ENCODE data around the gene CD177.
"Not testable (repeated sequence)": the region's sequence is repeated elsewhere in the genome, so short reads cannot be mapped to it uniquely, and the experiment has no call there.

The CD177 gene

DNA sequence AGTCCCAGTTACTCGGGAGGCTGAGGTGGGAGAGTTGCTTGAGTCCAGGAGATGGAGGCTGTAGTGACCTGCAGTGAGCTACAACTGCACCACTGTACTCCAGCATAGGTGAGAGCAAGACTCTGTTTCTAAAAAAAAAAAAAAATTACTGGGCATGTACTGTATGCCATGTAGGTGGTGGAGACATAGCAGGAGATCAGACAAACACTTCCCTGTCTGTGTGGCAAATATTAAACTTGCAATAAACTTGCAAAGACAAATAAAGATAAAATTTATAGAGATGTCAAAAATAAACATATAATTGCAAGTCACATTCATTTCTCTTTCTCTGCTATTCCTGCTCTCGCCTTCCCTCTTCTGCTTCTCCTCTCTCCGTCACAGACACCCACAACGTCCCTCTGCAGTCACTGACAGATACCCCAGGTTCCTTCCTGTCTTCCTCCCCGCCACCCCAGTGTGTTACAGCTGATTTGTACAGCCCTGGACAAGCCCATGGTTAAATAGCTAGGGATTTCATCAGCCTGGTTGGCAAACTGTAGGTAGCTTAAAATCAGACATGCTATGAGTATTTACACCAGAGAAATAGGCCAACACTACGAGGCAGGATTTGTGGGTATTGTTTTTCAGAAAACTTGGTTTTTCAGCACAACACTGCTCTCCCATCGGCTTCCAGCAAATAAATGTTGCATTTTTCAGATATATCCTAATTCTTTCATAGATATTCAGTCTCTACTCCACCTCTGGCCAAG, 1.3 kb upstream of the CD177 start:
- no peak overlapping the region for H3K4me3 ChIP-seq (ENCODE audit: low read length)
- no peak for TF ChIP-seq ZNF274 (IDR thresholded peaks at IDR 0.05; ENCODE audit: low read depth, low read length)

- no peak overlapping the region for H3K4me3 ChIP-seq (ENCODE audit: low read length)
Observed at GRCh38 chr19:43354305-43354627, 780 bp downstream of the CD177 start.

DNA sequence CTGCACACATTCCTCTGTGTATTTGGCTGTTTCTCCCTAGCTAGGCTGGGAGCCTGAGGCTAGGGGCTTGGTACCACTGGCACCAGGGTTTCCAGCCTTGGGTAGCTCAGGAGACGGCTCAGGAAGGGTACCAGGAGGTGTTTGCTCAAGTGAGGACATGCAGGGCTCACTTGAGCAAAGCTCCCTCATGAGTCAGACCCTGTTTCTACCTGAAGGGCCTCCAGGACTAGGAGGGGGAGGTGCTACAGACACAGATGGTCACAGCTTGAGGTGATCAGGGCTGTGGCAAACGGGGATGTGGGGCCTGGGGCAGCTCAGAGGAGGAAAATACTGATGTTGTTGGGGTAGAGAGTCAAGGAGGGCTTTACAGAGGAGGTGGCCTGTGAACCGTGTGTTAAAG, 3.3 kb downstream of the CD177 start:
- H3K4me3 ChIP-seq (ENCODE audit: low read length), result not testable (repeated sequence)

More at GRCh38 chr19:43354305-43354627, 780 bp downstream of the CD177 start:
- TF ChIP-seq ZNF274 (IDR thresholded peaks at IDR 0.05; ENCODE audit: low read depth, low read length), result no peak

DNA sequence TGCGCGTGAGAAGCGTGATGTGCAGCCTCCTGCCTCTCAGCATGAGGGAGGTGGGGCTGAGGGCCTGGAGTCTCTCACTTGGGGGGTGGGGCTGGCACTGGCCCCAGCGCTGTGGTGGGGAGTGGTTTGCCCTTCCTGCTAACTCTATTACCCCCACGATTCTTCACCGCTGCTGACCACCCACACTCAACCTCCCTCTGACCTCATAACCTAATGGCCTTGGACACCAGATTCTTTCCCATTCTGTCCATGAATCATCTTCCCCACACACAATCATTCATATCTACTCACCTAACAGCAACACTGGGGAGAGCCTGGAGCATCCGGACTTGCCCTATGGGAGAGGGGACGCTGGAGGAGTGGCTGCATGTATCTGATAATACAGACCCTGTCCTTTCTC, 8.7 kb downstream of the CD177 start:
- TF ChIP-seq ZNF274 (IDR thresholded peaks at IDR 0.05; ENCODE audit: low read depth, low read length), result no peak
- no peak overlapping the region for H3K4me3 ChIP-seq (ENCODE audit: low read length)

GRCh38 chr19:43362745-43363144, 9.3 kb downstream of the CD177 start:
- no peak for TF ChIP-seq ZNF274 (IDR thresholded peaks at IDR 0.05; ENCODE audit: low read depth, low read length)
- H3K4me3 ChIP-seq (ENCODE audit: low read length), result no peak overlapping the region

DNA sequence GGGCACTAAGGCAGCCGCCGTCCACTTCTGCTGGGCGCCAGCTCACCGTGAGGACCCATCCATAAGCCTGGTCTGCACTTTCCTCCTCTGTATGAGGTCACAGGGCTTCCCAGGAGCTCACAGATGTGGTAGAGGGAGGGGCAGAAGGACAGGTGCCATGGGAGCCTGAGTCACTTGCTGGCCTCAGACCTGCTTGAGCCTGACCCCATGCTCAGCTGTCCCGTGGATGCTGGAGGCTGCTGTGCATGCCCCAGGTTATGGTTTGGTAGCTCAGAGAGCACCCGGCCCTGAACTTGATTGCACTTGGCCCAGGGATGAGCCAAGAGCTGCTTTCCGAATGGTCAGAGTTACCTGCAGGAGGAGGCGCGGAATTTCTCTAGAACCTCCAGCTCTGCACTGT, 12.2 kb downstream of the CD177 start:
- not testable (repeated sequence) for H3K4me3 ChIP-seq (ENCODE audit: low read length)

DNA sequence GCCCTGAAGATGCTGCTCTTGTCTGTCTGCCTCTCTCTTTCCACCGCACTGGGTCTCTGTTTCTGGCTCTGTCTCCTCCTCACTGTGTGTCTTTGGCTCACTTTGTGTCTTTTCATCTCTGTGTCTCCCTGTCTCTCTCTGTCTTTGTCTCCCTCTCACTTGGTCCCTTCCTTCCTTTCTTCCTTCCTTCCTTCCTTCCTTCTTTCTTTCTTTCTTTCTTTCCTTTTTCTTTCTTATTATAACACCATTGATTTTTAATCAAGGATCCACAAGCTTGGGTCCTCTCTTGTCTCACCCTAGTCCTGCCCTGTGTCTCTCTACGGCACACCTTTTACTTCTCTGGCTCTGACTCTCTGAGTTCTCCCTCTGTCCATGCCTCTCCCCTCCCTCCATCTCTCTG, 14.3 kb downstream of the CD177 start:
- no peak overlapping the region for H3K4me3 ChIP-seq (ENCODE audit: low read length)
- no peak for TF ChIP-seq ZNF274 (IDR thresholded peaks at IDR 0.05; ENCODE audit: low read depth, low read length)

DNA sequence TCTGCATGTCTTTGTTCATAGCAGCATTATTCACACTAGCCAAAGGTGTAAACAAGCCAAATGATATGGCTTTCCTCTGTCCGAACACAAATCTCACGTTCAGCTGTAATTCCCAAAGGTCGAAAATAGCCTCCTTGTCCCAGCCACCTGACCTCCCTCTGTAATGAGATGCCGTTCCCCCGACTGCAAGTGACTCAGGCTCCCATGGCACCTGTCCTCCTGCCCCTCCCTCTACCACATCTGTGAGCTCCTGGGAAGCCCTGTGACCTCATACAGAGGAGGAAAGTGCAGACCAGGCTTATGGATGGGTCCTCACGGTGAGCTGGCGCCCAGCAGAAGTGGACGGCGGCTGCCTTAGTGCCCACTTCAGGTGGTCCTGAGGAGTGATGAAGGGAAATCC, 15.4 kb downstream of the CD177 start:
- not testable (repeated sequence) for H3K4me3 ChIP-seq (ENCODE audit: low read length)

DNA sequence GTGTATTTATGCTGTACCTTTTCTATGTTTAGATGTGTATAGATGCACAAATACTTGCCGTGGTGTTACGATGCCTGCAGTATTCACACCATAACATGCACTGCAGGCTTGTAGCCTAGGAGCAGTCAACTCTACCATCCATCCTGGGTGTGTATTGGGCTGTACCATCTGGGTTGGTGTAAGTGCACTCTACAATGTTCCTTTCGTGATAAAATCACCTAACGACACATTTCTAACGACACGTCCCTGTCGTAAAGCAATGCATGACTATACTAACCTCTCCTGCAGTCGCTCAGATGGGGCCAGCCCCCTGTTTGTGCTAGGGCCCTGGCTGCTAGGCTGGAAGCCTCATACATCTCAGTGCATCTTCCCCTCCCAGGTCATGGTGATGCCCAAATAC, 18.4 kb downstream of the CD177 start:
- H3K4me3 ChIP-seq (ENCODE audit: low read length), result no peak overlapping the region
- TF ChIP-seq ZNF274 (IDR thresholded peaks at IDR 0.05; ENCODE audit: low read depth, low read length), result no peak

DNA sequence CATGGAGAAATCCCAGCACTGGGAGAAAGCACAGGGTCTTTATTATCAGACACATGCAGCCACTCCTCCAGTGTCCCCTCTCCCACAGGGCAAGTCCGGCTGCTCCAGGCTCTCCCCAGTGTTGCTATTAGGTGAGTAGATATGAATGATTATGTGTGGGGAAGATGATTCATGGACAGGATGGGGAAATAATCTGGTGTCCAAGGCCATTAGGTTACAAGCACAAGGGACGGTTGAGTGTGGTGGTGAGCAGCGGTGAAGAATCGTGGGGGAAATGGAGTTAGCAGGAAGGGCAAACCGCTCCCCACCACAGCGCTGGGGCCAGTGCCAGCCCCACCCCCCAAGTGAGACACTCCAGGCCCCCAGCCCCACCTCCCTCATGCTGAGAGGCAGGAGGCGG, 19.0 kb downstream of the CD177 start:
- no peak overlapping the region for H3K4me3 ChIP-seq (ENCODE audit: low read length)
- TF ChIP-seq ZNF274 (IDR thresholded peaks at IDR 0.05; ENCODE audit: low read depth, low read length), result no peak

- H3K4me3 ChIP-seq (ENCODE audit: low read length), result not testable (repeated sequence)
Observed at GRCh38 chr19:43377624-43378023, 24.1 kb downstream of the CD177 start.

- no peak overlapping the region for H3K4me3 ChIP-seq (ENCODE audit: low read length)
- TF ChIP-seq ZNF274 (IDR thresholded peaks at IDR 0.05; ENCODE audit: low read depth, low read length), result no peak
Observed at GRCh38 chr19:43380008-43380407, 26.5 kb downstream of the CD177 start.

GRCh38 chr19:43380771-43381386, 27.4 kb downstream of the CD177 start:
- no peak overlapping the region for H3K4me3 ChIP-seq (ENCODE audit: low read length)
- TF ChIP-seq ZNF274 (IDR thresholded peaks at IDR 0.05; ENCODE audit: low read depth, low read length), result no peak

DNA sequence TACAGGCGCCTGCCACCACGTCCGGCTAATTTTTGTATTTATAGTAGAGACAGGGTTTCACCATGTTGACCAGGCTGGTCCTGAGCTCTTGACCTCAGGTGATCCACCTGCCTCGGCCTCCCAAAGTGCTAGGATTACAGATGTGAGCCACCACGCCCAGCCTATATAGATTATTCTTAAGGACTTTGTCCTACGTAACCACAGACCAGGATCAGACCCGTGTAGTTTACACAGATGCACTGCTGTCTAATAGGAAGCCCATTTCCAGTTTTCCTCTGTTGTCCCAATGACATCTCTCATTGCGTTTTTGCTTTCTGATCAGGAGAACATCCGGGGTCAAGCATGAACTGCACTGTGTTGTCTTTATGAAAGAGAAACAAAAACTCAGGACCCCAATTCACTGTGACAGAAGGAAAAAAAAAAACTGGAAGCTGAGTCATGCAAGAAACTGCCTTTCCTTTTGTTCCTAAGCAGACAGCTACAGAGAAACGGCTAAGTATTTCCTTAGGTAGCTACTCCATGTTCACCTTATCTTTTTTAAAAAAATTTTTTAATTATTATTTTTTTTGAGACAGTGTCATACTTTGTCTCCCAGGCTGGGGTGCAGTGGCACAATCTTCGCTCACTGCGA, 29.2 kb downstream of the CD177 start:
- not testable (repeated sequence) for H3K4me3 ChIP-seq (ENCODE audit: low read length)

GRCh38 chr19:43383254-43383653, 29.8 kb downstream of the CD177 start:
- not testable (repeated sequence) for H3K4me3 ChIP-seq (ENCODE audit: low read length)

DNA sequence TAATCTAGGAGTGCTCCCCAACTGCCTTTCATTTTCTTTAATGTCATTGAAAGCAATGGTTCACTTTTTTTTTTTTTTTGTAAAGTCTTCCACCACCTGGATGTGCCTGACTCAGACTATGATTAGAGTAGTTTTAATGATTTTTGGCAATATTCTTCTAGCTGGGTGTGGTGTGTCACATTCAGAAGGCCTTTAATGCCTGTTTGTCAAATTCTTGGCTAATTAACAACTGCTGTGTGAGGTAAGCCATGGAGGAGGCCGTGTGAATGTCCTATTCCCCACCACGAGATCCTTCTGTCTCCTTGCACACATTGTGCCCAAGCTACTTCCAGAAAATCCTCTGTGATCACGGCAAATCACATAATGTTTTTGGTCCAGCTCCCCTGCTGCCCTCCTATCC, 30.3 kb downstream of the CD177 start:
- not testable (repeated sequence) for H3K4me3 ChIP-seq (ENCODE audit: low read length)

DNA sequence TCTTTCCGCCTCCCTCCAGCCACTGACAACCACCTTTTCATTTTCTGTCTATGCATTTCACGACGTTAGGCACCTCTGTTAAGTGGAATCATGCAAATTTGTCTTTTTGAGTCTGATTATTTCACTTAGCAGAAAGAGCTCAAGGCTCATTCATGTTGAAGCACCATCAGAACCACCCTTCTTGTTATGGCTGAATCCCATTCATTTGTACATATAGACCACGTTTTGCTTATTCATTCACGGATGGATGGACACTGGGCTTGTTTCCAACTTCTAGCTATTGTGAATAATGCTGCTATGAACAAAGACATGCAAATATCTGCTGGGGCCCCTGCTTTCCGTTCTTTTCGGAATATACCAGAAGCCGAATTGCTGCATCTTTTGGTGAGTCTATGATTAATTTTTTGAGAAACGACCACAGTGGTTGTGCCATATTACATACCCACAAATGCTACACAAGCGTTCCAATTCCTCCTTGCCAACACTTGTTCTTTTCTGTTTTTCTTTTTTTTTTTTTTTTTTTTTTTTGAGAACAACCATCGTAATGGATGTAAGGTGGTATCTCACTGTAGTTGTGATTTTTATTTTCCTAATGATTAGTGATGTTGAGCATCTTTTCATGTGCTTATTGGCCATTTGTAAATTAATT, 37.5 kb downstream of the CD177 start:
- not testable (repeated sequence) for H3K4me3 ChIP-seq (ENCODE audit: low read length)

GRCh38 chr19:43391552-43391935, 38.1 kb downstream of the CD177 start:
- not testable (repeated sequence) for H3K4me3 ChIP-seq (ENCODE audit: low read length)

DNA sequence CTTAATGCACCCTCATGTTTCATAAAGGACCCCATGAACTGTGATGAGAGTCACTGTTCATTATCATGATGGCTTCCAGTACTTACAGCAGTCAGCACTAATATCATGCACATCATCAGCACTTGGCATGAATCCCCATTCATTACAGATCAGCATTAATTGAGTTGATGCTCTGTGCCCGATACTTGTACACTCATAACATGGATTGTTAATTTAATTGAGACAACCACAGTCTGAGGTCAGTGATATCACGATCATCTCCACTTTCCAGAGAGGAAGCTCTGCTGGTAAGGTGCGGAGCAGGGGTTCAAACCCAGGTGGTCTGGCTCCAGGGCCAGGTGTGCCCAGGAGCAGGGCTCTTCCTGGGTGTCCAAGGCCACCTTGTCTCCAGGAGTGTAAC, 40.0 kb downstream of the CD177 start:
- not testable (repeated sequence) for H3K4me3 ChIP-seq (ENCODE audit: low read length)
